NCI-H2171 treated with DMSO at 0.1 percent for 48 hours (cell line): ENCODE measurements around the gene CCDC92.
"Not testable (repeated sequence)": the region's sequence is repeated elsewhere in the genome, so short reads cannot be mapped to it uniquely, and the experiment has no call there.

ENCODE experiments used
- DNase-seq: peaks from one replicate; lab custom pipeline; 2025; lab: John Stamatoyannopoulos, UW

The CCDC92 gene

DNA sequence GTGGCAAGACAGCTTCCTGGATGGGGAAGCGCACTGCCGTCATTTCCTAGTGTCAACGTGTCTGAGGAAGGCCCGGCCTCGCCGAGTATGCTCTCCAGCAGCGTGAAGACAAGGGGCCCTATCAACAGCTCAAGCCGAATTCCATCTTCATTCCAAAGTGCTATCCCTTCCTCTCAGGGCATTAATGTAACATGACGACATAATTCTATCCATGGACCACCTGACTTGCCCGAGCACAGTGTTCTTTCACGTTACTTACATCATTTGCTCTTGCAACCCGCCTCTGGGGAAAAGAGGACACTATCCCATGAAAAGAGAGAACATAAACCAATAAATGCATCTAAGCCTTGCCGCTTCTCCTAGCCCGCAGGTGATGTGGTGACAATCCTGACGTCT, 22.9 kb downstream of the CCDC92 start:
- no peak for DNase-seq

DNA sequence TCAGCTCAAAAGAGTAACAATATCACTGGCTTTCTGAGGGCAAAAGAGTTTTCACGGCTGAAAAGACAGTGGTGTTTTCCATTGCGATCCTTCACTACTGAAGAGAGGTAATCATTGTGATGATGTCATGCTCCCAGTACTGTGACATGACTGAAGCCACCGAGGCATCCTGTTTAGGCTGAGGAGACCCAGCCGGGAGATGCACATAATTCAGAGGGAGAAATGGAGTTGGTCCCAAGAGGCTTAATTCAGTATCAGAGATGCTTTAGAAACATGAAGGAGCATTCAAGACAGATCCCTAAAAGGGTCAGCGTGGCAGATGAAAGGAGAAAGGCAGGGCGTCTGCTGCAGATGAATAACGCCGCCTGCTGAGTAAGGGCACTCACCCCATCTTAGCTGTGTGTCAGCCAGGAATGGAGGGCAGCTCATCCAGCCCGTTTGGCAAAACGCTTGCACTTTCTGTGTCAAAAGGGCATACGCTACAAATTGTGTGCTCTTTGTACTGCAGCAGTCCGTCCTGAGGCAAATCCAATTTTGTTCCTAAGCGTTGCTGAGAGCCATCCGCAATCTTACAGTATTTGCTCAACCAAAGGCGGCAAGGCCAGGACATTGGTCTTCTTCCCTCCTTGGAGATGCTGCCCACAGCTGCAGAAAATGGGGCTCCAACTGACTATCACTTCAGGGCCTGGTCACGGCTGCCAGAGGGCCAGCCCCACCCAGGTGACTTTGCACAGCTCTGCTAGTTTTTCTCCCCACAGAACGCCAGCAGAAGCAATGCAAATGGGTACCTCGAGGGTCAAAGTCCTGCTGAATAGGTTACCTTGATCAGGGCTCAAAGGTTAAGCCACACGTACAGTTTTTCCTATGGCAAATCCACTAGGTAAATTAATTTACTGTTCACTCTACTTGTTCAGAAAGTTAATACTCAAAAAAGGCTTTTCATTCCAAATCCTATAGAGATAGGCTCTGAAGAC, 23.5 kb downstream of the CCDC92 start:
- peak; percentile 58 for DNase-seq

DNA sequence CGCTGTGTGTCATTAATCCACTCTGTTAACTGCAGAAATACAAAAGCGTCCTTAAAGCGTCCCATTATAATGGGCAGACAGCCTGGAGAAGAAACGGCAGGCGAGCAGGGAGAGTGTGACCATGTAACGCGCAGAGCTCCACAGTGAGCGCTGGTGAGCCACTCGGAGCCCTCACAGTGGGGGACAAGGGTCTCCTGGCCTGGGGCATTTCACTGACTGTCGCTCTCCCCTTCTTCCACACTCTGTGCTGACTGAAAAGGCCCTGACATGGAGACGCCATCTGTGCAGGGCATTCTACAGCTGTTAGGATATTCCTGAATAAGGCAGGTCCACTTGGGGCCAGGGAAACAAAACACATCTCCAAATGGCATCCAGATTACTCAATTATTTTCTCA, 24.2 kb downstream of the CCDC92 start:
- DNase-seq, result peak; percentile 58

DNA sequence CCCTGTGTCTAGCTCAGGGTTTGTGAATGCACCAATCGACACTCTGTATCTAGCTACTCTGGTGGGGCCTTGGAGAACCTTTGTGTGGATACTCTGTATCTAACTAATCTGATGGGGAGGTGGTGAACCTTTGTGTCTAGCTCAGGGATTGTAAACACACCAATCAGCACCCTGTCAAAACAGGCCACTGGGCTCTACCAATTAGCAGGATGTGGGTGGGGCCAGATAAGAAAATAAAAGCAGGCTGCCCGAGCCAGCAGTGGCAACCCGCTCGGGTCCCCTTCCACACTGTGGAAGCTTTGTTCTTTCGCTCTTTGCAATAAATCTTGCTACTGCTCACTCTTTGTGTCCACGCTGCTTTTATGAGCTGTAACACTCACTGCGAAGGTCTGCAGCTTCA, 25.1 kb downstream of the CCDC92 start:
- not testable (repeated sequence) for DNase-seq

DNA sequence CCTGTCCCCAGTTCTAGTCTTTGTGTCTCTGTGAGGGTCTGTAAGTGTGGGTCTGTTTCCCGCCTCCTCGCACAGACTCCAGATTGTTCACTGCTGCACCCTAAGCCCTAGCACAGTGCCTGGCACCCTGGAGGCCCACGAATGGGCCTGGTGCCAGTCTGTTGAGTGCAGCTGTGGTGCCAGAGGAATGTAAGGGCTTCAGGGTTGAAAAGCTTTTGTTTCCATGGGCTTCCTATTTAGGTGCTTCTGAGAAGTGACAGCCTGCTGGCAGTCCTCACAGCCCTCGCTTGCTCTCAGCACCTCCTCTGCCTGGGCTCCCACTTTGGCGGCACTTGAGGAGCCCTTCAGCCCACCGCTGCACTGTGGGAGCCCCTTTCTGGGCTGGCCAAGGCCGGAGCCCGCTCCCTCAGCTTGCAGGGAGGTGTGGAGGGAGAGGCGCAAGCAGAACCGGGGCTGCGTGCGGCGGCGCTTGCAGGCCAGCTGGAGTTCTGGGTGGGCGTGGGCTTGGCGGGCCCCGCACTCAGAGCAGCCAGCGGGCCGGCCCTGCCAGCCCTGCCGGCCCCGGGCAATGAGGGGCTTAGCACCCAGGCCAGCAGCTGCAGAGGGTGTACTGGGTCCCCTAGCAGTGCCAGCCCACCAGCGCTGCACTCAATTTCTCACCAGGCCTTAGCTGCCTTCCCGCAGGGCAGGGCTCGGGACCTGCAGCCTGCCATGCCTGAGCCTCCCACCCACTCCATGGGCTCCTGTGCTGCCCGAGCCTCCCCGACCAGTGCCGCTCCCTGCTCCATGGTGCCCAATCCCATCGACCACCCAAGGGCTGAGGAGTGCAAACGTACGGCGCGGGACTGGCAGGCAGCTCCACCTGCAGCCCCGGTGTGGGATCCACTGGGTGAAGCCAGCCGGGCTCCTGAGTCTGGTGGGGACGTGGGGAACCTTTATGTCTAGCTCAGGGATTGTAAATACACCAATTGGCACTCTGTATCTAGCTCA, 25.8 kb downstream of the CCDC92 start:
- not testable (repeated sequence) for DNase-seq

GRCh38 chr12:123946152-123946515, 26.5 kb downstream of the CCDC92 start:
- DNase-seq, result no peak

- no peak for DNase-seq
Measured at GRCh38 chr12:123945287-123946151, 27.1 kb downstream of the CCDC92 start.

GRCh38 chr12:123944696-123945095, 27.9 kb downstream of the CCDC92 start:
- no peak for DNase-seq

DNA sequence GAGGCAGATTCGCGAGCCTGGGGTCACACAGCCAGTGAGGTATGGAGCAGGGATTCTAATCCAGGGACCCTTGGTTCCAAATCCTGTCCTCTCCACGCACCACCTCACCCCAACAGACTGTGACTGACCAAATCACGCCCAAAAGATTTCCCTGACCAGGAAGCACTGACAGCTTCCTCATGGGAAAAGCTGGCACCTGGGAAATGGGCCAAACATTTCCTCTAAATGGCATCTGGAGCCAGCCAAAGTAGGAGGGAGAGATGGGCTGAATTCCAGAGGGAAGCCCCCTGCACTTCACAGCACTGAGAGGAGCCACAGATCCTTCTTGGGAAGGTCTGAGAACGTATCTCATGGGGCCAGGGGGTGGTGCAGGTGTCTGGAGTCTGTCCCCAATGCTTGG, 28.8 kb downstream of the CCDC92 start:
- DNase-seq, result peak; percentile 56

GRCh38 chr12:123942911-123943648, 29.6 kb downstream of the CCDC92 start:
- DNase-seq, result no peak

DNA sequence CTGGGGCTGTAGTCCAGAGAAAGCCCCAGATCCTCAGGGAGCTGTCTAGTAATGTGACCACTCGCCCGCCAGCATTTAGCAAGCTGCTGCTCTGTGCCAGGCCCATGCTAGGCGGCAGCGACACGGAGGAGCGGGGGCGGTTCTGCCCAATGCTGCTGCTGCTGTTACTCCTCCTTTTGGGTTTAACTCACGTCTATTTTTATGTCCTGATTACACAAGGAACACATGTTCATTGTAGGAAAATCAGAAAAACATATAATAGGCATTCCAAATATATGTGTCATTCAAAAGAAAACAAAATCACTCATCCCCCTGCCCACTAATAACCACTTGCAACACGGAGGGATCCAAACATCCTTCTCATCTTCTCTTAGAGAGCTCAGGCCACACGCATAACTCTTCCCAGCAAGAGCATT, 30.4 kb downstream of the CCDC92 start:
- no peak for DNase-seq

DNA sequence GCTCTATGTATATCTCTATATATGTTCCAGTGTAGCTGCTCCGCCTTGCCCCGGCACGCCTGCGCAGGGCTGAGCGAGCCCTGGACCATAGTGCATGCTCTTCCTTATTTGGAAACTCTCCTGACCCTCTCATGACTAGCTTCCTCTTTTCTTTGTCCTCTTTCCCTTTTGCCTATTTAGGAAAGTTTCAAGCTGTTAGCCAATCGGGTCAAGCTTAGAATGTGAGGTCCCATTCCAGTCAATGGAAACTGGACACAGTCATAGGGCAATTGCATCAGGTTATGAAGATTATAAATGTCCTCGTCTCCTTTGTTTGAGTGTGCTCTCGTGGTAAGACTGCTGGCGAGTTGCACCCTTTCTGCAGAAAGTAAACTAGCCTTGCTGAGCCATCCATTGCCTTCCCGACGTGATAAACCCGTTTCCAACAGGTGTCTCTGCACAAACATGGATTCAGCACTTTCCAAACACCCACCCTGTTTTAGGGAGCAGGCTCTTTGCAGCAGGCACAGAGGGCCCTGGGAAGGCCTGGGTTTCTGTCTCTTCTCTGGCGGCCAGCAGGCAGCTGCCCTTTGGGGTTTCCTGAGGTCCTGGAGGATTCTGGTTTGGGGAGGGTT, 30.9 kb downstream of the CCDC92 start:
- DNase-seq, result no peak

DNA sequence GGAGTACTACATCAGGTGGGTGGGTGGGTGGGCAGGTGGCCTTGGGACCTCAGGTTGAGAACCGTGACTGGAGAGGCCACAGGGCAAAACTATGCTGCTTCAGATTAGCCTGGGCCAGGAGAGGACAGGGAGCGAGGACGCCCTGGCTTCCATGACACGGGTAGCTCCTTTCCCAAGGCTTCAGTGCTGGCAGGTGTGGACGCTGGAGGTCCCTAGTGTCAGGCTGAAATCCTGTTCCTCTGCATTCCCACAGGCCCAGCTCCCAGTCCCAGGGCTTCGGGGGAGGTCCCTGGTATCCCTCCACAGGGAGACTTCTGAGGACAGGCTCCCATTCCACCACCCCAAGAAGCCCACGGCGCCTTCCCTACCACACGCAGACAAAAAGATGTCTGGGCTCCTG, 31.6 kb downstream of the CCDC92 start:
- no peak for DNase-seq

GRCh38 chr12:123940627-123940966, 32.0 kb downstream of the CCDC92 start:
- no peak for DNase-seq

- DNase-seq, result no peak
Measured at GRCh38 chr12:123939716-123940626, 32.7 kb downstream of the CCDC92 start.

- DNase-seq, result no peak
Measured at GRCh38 chr12:123938679-123939480, 33.8 kb downstream of the CCDC92 start.

DNA sequence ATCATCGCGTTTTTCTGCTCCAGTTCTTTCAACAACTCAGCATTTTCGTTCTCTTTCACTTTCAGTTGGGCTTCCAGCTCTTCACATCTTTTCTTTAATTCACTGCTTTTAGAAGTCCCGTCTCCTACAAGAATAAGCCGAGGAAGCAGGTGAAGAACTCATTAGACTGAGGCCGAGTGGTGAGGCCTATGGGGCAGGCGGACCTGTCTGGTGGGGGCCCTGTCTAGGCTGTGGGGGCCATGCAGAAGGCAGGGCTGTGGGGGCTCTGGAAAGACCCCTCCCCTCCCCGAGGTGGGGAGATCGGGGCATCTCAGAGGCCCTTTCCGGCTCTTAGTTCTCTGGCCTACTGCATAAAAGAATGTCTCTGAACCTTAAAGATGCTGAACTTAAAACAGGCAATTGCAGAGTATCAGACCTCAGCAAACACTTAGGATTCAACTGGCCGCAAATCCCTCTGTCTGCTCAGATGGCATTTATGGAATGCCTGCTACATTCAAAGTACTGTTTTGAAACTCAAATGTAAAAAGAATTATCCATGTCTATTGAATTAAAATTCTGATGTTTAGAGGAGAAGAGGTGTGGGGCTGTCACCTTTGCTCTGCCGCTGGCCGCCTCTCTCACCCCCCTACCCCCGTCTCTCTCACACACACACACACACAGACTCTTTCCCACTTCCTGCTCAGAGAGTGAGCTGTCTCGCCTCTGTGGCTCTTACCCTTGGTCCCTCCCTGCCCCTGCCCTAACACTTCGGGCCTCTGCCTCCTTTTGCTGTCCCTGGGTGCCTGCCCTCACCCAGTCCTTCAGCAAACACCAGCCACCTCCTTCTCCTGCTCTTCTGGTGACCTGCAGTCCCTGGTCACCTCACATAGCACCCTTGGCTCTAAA, 34.7 kb downstream of the CCDC92 start:
- no peak for DNase-seq
